Erythroblast (primary cell): ENCODE data around the gene TAOK3.

ENCODE experiments used
- GATA1 ChIP-seq: IDR thresholded peaks from 2 replicates; pipeline ENCODE4 v1.6.1; 2011; ENCODE audit warnings: low read depth, mild to moderate bottlenecking, control low read depth, low read length, moderate library complexity
- POLR2A ChIP-seq: IDR thresholded peaks from 2 replicates; pipeline ENCODE4 v1.6.1; 2011; ENCODE audit warnings: mild to moderate bottlenecking, low read length

- TF ChIP-seq POLR2A: no peak
- TF ChIP-seq GATA1: no peak
Observed at GRCh38 chr12:118213452-118213851, 159.3 kb downstream of the TAOK3 start.
